HuH-7 (cell line): Measurements from ENCODE around the gene CDHR3.

Experiments
- DNase-seq: peaks from one replicate; pipeline ENCODE4 v3.0.0; 2011; ENCODE audit warnings: low spot score

The CDHR3 gene

DNA sequence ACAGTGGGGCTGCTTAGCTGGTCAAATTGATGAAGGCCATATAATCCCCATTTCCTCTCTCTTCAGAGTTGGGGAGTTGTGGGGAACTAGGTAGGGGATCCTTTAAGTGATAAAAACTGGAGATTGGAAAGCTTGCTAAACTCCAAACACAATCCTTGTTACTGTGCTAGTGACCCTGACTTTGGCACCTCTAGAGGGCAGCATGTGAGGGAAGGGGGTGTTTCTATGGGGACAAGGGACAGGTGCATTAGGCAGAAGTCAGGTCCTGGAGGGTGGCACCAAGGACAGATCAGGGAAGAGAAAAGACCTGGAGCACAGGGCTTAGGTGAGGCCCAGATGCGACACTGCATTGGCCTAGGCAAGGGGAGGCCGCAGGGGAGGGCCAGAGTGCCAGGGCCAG is 66.9 kb downstream of the CDHR3 start:
- DNase-seq, result no peak

DNA sequence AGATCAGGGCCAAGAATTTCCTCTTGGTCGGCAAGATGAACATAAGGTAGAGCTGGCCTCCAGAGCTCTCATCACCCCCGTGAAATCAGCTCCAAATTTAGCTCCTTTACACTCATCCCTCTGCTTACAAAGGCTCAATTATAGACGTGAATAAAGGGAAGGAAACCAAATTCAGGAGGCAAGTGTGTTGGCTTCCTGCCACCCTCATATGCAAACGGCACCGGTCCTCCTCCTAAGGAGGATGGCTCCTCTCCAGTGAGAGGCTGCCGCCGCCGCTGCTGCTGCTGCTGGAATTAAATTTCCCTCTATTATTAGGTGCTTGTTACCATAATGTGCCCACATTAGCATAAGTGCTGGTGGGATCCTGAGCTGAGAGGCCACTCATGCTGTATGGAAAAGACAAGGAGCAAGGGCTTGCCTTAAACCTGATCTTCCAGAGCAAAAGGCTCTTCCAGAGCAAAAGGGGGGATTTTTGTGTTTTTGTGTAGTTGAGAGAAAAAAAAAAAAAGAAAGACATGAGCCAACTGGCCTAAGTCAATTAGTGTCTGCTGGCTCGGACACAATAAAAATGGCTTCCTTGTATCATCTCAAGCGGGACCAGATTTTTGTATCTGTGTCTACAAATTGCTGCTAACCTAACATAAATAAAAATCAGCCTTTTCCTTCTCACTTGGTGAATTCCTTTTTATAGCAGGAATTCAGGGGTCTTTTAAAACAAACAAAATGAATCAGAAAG is 68.4 kb downstream of the CDHR3 start:
- no peak for DNase-seq

DNA sequence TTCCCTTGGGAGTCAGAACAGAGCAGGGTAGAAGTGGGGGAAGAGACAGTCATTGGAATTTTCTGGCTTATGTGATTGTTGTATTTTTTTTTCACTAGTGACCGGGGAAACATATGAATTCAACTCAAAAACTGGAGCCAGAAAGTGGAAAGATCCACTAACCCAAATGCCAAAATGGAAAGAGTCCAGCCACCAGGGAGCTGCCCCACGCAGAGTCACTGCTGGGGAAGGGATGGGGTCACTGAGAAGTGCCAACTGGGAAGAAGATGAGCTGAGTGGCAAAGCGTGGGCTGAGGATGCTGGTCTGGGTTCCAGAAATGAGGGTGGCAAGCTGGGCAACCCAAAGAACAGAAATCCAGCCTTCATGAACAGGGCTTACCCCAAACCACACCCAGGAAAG is 69.2 kb downstream of the CDHR3 start:
- DNase-seq, result no peak

DNA sequence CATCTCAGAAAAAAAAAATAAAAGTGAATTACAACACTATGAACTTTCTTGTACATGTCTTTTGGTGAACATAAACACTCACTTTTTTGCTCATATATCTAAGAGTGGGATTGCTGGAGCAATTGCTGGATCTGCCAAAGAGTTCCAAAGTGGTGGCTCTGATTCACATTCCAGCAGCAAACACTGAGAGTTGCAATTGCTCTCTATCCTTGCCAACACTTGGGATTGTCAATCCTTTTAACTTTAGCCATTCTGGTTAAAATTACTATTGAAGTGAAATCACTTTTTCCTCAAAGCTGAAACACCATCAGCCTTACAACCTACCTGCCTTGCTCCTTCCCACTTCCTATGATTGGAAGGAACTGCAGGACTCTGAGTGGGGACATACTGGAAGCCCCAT is 70.7 kb downstream of the CDHR3 start:
- DNase-seq, result no peak

DNA sequence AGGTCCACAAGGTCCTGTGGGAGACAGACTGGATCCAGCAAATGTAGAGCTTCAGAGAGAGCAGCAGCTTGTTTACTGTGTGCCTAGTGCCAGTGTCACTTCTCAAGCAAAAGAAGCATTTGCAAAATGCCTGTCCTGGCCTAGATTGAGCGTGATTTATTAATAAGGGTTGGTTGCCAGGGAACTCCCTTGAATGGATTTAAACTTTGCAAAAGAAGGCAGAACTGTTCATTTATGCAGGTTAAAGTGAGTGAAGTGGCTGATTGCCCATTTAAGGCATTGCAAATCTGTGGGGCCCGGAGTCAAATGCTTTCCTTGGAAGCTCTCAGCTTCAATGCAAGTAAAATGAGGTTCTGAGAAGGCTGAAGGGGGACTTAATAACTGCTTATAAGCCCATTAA is 71.3 kb downstream of the CDHR3 start:
- no peak for DNase-seq

DNA sequence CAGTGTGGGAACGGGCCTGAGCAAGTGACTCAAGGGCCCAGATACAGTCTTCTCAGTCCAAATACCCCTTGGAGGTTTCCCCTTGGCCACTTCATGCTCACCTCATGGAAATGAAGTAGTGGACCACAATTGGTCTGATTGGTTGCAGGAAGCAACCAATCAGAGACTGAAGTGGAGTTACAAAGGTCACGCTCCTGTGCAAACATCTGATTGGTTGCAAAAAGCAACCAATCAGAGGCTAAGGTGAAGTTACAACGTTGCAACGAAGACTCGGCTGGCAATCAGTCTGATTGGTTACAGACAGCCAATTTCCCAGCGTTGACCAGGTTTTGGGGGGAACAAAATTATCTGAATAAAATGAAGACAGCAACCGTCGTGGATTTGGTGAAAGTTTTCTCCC is 72.5 kb downstream of the CDHR3 start:
- no peak for DNase-seq

DNA sequence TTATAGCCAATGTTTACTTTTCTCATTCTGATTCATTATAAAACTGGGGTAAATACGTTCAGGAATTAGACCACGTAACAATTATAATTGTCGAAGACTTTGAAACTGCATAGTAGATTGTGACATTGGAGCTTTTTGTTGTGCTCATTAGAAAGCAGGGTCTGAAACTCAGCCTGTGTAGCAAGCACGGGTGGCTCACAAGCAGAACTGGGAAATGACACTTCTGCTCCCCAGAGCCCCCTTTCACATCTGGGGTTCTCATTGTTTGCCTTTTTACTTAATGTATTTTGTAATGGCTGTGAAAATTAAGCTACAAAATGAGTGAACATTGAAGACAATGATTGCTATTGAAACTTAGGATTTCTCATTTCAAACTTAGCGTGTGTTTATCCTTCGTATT is 72.9 kb downstream of the CDHR3 start:
- DNase-seq, result no peak

DNA sequence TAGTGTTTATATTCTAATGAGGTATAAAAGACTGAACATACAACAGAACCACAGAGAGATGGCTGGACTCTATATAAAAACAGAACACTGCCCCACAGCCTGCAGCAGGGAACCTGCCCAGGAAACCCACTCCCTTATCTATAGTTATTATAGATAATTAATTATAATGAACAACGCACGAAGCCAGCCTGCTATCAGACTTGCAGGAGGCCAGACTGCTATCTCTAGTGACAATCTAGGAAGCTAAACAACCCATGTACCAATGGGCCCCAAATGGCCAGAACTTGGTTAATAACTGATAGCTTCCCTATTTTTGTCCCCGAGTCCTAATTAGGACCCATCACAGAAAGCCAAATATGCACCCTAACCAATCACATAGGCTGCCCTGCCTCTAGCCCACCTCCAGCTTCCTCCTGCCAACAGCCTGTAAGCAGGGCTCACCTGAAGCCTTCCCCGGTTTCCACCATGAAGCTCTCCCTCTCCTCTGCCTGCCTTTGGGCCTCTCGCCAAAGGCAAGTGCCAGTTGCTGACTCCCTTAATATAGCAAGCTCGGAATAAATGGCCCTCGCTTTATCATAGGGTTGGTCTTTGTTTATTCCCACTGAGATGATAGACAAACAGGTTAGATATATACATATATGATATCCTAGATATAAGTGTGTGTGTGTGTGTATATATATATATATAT is 74.6 kb downstream of the CDHR3 start:
- DNase-seq, result no peak

DNA sequence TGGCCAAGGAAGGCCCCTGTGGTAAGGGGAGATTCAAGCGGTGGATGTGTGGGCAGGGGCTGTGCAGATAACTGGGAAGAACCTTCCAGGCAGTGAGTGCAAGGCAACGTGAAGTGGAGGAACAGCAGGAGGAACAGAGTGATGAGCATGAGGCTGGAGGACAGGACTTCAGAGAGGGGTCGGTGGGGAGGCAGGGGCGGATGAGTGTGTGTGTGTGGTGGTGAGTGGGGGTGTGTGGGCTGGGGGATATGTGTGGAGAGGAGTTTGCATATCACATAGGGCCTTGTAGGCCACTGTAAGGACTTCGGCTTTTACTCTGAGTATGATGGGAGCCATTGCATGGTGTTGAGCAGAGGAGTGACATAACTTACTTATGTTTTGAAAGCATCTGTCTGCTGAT is 75.2 kb downstream of the CDHR3 start:
- DNase-seq, result no peak

DNA sequence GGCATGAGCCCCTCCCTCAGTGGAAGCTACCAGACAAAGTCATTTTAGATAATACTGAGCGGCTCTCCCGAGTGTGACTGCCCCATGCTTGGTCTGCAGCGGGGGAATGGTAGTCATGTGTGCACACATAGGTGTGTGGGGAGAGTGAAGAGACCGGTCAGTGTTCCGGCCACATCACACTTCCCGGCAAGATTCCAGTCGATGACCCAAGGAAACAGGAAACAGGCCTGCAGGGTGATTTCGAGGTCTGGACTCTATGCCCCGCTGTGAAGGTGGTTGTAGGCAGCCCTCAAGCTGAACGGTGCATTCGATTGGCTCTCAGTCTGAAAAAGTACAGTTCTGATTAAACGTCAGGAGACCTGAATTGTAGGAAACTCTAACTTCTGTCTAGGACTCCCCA is 75.9 kb downstream of the CDHR3 start:
- no peak for DNase-seq

DNA sequence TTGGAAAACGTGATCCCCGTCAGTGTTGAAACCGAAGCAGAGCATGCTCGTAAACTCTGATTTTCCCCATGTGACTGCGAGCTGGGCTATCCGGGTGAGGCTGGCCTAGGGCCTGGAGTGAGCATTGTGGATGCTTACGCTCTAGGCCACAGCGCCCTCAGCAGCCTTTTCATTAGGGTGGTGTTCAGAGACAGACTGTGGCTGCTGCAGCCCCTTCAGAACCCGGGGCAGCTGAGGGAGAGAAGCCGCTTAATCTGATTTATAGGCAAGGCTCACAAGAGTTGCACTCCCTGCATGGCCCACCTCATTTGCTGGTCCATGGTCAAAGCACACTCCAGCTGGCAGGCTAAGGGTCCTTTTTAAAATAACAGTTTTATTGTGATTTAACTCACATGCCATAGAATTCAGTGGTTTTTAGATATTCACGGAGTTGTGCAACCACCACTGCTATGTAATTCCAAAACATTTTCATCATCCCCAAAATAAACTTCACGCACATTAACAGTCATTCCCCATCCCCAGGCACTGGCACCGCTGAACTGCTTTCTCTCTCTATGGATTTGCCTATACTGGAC is 76.5 kb downstream of the CDHR3 start:
- no peak for DNase-seq

DNA sequence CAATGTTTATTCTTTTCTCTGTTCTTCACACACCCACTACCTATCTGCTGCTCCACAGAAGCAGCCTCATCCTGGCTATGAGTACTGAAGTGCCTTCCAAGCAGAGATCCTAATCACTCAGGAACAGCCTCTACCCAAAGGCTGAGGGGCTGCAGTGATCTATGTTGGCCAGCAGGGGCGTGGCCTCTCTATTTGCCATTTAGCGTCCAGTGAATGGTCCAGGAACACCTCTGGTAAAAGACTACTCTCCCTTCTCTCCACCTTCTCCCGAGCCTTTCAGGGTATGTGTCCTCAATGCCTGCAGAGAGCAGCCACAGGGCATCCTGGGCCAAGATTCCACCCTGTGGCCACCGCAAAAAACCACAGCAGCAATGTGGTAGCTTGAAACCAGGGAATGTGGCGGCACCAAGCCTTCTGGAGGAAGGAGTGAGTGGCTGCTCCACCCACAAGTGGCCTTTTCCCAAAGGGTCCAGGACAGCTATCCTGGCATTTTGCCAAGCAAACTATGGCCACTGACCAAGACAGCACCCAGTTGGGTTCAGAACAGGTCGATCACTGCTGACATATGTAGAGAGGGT is 78.2 kb downstream of the CDHR3 start:
- peak; percentile 74 for DNase-seq

DNA sequence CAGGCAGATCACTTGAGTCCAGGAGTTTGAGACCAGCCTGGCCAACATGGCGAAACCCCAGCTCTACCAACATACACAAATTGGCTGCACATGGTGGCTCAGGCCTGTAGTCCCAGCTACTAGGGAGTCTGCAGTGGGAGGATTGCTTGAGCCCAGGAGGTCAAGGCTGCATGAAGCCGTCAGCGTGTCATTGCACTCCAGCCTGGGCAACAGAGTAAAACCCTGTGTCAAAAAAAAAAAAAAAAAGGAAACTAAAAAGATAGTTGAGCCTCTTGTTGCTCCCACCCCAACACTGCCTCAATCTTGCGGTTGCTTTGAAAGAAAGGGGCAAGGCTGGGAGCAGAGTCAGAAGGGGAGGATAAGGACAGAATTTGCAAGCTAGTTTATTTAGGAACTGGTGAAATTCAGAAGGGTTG is 79.1 kb downstream of the CDHR3 start:
- no peak for DNase-seq

DNA sequence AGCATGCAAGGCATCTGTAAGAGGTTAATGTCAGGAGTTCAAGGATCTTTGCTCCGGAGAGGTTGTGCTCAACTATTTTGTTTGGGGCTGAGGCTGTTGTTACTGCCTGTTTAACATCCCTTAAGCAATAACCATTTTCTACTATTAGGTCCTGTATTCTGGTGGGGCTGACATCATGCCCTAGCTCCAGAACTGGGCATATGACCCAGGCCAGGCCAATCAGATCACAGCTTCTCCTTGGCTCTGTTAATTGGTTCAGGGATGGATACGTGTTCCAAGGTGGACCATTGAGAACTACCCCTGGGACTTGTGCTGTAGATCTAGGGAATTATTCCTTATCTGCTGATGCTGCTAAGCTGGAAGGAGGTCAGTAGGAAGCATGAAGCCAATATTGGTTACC is 82.1 kb downstream of the CDHR3 start:
- no peak for DNase-seq

DNA sequence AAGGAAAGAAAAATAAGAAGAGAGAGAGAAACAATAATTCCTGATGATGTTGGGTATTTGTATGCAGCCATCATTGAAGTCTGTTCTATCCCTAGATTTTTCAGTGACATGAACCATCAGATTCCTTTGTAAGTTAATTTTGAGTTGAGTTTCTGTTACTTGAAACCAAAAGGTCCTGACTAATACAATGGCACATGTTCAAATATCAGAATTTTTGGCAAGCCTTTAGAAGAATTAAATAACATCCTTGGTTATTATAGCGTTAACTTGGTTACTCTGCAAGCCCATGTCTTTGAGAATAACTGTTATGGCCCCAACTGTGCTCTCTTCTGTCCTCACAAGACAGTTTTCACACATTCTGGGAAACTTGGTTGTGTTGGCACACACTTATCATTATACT is 82.5 kb downstream of the CDHR3 start:
- DNase-seq, result no peak

DNA sequence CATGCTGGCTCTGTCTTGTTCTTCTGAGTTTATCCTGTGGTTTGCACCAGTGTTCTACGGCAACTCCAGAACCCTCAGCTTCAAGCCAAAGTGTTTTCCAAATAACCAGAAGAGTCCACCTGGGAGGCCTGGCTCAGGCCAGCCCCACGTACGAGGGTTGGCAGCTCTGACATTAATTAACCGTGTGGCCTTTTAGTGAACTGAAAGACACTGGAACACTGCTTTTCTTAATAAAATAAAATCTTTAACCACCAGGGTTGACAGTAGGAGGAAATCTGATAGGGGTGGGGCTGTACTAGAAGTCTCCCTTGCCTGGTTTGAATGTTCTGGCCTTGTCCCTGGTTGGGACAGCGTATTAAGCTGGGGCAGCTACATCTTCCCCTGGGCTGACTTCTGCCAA is 84.1 kb downstream of the CDHR3 start:
- no peak for DNase-seq

DNA sequence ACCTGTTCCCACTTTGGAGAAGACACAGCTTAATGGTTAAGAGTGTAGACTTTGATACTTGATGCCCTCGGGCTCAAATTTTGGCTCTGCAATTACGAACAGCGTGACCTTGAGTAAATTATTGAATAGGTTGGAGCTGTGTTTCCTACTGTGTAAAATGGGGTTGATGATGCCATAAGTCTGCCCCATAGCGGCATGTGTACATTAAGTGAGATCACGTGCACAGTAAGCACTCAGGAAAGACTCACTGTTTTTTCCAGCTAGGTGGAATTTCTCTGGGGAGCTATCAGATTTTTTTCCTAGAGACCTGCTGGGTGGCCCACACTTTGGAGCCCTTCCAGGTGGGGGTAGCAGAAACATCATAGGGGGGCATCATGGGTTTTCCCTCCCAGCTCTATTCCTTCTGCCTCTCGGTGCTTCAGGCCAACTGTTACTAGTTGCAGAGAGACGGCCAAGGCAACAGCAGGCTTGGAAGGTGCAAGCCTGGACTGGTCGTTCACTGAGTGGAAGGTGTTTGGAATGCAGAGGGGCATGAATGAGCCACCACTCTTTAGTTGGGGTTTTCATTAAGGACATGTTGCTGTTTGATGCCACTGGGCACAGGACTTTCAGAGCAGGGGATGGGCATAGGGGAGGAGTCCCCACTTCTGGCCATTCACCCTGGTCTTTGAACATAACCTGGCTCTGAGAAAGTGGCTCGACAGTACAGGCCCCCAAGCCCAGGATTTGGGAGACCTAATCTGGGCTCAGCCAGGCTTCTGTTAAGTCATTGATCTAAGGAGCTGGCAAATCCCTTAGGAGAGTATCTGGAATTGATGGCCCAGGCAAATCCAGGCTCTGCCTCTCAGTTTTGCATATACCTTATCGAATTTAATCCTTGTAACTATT is 85.0 kb downstream of the CDHR3 start:
- DNase-seq, result no peak

DNA sequence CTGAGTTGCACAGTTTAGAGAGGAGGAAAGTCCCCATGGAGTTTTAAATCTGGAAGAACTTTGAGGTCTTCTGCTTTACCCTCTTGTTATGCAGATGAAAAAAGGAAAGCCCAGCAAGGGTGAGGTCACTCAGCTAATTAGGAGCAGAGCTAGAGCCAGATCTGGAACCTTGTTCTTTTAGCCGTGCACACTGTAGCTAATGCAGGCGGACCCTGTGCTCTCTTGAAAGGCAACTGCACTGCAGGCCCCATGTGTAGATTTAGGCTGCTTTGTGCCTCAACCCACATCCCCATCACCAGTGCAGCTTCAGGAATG is 85.6 kb downstream of the CDHR3 start:
- DNase-seq, result no peak

DNA sequence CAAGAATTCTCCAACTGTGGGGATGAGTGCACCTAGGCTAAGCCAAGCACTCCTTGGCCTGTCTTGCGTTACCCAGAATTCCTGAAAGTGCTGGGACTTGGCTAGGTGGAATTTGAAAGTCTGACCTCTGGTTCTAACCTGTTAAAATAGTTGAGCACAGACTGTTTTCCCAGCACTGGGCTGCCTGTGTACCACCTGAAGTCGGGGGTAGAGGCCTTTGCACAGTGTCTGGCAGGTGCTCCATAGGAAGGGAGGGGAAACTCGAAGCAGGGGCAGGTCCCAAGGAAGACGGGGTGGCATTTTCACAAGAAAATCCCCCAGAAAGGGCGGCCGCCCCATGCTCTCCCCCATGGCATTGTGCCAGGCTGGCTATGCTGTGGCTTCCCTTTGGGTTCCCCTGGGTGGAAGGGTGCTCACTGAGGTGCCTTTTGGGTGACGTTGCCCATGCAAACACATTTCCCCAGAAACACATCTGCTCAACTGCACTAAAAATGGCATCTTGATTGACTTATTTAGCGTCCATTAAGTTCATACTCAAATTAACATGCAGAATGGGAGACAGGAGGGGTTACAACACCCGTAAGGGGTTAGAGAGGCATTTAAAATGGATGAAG is 86.2 kb downstream of the CDHR3 start:
- DNase-seq, result no peak

DNA sequence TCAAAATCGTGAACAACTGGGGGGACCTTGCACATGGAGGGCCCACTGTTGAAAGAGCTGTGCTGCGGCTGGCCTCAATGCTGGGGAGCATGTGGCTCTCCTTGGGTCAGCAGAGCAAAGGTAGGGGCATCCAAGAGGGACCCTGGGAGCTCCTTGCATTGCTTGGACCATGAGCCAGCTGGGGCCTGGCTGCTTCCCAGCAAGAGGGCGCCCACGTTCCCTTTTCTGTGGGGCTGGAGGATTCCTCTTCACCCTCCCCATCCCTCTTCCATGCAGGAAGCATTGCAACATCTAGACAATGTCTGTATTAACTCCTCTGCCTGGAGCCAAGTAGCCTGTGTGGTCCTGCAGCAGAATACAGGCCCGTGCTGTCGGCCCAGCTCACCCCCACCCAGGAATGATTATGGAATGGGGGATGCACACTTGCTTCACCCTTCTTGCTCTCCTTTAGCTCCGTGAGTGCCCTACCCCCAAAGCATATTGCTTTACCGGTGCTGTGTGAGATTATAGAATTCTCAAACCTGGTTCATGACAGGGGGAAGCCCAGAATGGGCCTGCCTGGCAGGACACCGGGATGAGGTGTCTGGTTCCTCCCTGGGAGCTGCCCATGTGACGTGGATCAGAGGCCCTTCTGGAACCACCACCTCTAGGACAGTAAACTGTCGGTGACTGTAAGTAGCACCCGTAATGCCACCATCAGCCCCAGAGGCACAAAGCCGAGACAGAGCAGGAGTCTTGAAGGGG is 87.1 kb downstream of the CDHR3 start:
- DNase-seq, result peak; percentile 61

DNA sequence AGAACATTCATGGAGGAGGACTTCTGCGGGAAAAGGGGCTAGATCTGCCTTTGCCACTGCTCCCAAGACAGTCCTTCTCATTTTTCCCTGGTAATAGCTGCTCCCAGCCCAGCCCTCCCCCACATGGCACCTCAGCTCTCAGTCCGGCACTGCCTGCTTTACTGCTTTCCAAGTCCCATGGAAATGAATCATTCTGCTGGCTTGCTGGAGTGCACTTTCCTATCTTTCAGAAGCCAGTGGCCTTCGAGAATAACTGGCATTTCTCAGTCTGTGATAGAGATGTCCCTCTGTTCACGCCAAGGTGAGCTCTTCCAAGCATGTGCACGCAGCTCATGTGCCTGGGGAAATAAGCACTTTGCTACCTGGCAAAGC is 87.7 kb downstream of the CDHR3 start:
- DNase-seq, result no peak
